Keratinocyte (primary cell): Measurements from ENCODE around the gene CPED1. TPM values are rescaled to one million over a fixed set of nuclear protein-coding genes. Genes with fewer than 3 reads are reported as not detected.

Experiments used
- DNase-seq: peaks from one replicate; pipeline ENCODE4 v3.0.0-alpha.2; 2011; ENCODE audit warnings: low read depth, missing footprints, low spot score
- FAIRE-seq: peaks from 2 replicates; lab custom pipeline; 2011; peaks lifted over from hg19 to GRCh38; lab: Jason Lieb, UNC
- H2AFZ ChIP-seq: 2 replicates; pipeline ENCODE4 v1.6.0; 2012; ENCODE audit warnings: low read length, control low read depth, inconsistent platforms; ENCODE audit not compliant: control insufficient read depth
- H3K27ac ChIP-seq: 2 replicates; pipeline ENCODE4 v1.5.1; 2011; ENCODE audit warnings: low read length; ENCODE audit not compliant: control insufficient read depth, insufficient read depth
- H3K27me3 ChIP-seq: 3 replicates; pipeline ENCODE4 v1.6.0; 2011; ENCODE audit warnings: low read length; ENCODE audit not compliant: control insufficient read depth, insufficient read depth; ENCODE audit errors: extremely low read depth
- H3K36me3 ChIP-seq, 2 experiments: 2 replicates in 1 of 2; 3 replicates in 1 of 2; pipeline ENCODE4 v1.5.1; 2011; ENCODE audit warnings: low read length in 2 of 2, mild to moderate bottlenecking in 1 of 2; ENCODE audit not compliant: control insufficient read depth in 2 of 2, insufficient read depth in 2 of 2; ENCODE audit errors: extremely low read depth in 1 of 2
- H3K4me1 ChIP-seq: 3 replicates; pipeline ENCODE4 v1.5.1; 2011; ENCODE audit warnings: low read length; ENCODE audit not compliant: control insufficient read depth, insufficient read depth; ENCODE audit errors: extremely low read depth
- H3K4me2 ChIP-seq: 3 replicates; pipeline ENCODE4 v1.6.0; 2011; ENCODE audit warnings: low read depth, low read length; ENCODE audit not compliant: control insufficient read depth, insufficient read depth; ENCODE audit errors: extremely low read depth
- H3K4me3 ChIP-seq, 3 experiments: fragments of 200-600 bp in 1 of 3; sonication (generic) in 1 of 3; 2 replicates in 2 of 3; 3 replicates in 1 of 3; pipeline ENCODE4 v1.5.1; 2011 to 2016; ENCODE audit warnings: low read length in 3 of 3, mild to moderate bottlenecking in 3 of 3, control low read depth in 2 of 3, inconsistent platforms in 1 of 3, low read depth in 1 of 3, mixed read lengths in 1 of 3, mixed run types in 1 of 3, moderate library complexity in 1 of 3; ENCODE audit not compliant: control insufficient read depth in 2 of 3, insufficient read depth in 2 of 3; ENCODE audit errors: extremely low read depth in 1 of 3
- H3K79me2 ChIP-seq: 2 replicates; pipeline ENCODE4 v1.6.0; 2012; ENCODE audit warnings: low read length; ENCODE audit not compliant: control insufficient read depth, insufficient read depth
- H3K9ac ChIP-seq: 3 replicates; pipeline ENCODE4 v1.6.0; 2011; ENCODE audit warnings: low read length; ENCODE audit not compliant: control insufficient read depth, insufficient read depth; ENCODE audit errors: extremely low read depth
- H3K9me1 ChIP-seq: 3 replicates; pipeline ENCODE4 v1.6.0; 2011; ENCODE audit warnings: low read length; ENCODE audit not compliant: control insufficient read depth, insufficient read depth; ENCODE audit errors: extremely low read depth
- H3K9me3 ChIP-seq: 2 replicates; pipeline ENCODE4 v1.5.1; 2012; ENCODE audit warnings: low read depth, low read length; ENCODE audit not compliant: control insufficient read depth
- H4K20me1 ChIP-seq: 3 replicates; pipeline ENCODE4 v1.6.0; 2011; ENCODE audit warnings: low read length; ENCODE audit not compliant: control insufficient read depth, insufficient read depth; ENCODE audit errors: extremely low read depth
- CTCF ChIP-seq, 3 experiments: IDR thresholded peaks in 1 of 3; conservative IDR thresholded peaks in 1 of 3; optimal IDR thresholded peaks in 1 of 3; 2 replicates in 2 of 3; 3 replicates in 1 of 3; pipeline versions ENCODE3 to v1.5.1; 2011; ENCODE audit warnings: low read length in 3 of 3, mild to moderate bottlenecking in 3 of 3, moderate library complexity in 2 of 3, control low read depth in 1 of 3, inconsistent platforms in 1 of 3; ENCODE audit not compliant: insufficient read depth in 2 of 3; ENCODE audit errors: extremely low read depth in 1 of 3
- EZH2 ChIP-seq: IDR thresholded peaks from one replicate; pipeline ENCODE4 v1.6.1; 2012; ENCODE audit warnings: inconsistent platforms, mild to moderate bottlenecking, low read length, moderate library complexity
- dilution Hi-C: fragments of 300-500 bp; cut with MboI; formaldehyde crosslinking; loops from one replicate; pipeline ENCODE4 v1.7.0; 2020; ENCODE audit warnings: low sequenced_read_pairs; ENCODE audit not compliant: extremely low pct_ligation_motif_present
- polyA plus RNA-seq, 5 experiments: library from polyadenylated mRNA; depleted of rRNA in 3 of 5; stranded (reverse) in 3 of 5; stranded (forward) in 1 of 5; unstranded in 1 of 5; fragments of >200 nt; gene quantifications; 1 replicate in 1 of 5; 2 replicates in 3 of 5; 3 replicates in 1 of 5; pipeline versions ENCODE4 v1.2.1 to v1.2.3, GENCODE V29; 2011 to 2012; ENCODE audit warnings: missing spikeins in 2 of 5, low read depth in 1 of 5, low replicate concordance in 1 of 5

Gene CPED1
- polyA plus RNA-seq, 1 donor (not counting 4 experiments of a cell fraction or from before 2014, with no cell fraction given) = 0.62 TPM

- Histone ChIP-seq H3K79me2 (no peaks in the 10 kb centered on the region), H4K20me1 (no peaks in the 10 kb centered on the region), H3K9me3 (no peaks in the 10 kb centered on the region), H3K4me3 (no peak overlapping the region), H3K9ac (no peak overlapping the region), H3K36me3 (no peaks in the 10 kb centered on the region), H3K9me1 (no peaks in the 10 kb centered on the region), H2AFZ (no peak overlapping the region), H3K27me3 (no peaks in the 10 kb centered on the region), H3K4me1 (no peaks in the 10 kb centered on the region), H3K27ac (no peak overlapping the region), H3K4me2 (no peak overlapping the region)
- no peak for FAIRE-seq
- dilution Hi-C loops = no loop called here
- TF ChIP-seq EZH2 = no peak
- no peak for TF ChIP-seq CTCF (optimal IDR thresholded peaks at IDR 0.05 in 1 of 3, IDR thresholded peaks at IDR 0.05 in 1 of 3, conservative IDR thresholded peaks at IDR 0.05 in 1 of 3; ENCODE audit: extremely low read depth in 1 of 3, insufficient read depth in 2 of 3, low read length in 3 of 3)
- no peak for DNase-seq
These were observed 277.9 kb downstream of the CPED1 start for GRCh38 chr7:121266307-121266894.

DNA sequence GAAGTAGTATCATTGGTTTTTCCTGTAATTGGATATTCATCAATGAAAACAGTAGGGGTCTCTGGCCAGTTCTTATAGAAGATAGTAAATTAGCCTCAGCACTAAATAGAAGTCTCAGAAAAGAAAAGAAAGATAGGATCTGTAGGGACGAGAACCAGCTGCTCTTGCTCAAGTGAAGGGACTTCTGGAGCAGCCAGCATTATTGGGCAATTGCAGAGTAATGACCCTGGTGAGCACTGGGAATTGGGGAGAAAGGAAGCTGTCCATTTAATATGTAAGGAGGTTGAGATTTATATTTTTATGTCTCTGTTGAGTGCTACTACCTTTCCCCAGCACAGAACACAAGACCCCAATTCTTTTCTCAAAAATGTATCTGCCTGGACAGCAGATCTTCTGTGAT is 279.1 kb downstream of the CPED1 start:
- no peaks in the 10 kb centered on the region for H3K27me3 ChIP-seq
- H3K27ac ChIP-seq = no peak overlapping the region
- H3K4me3 ChIP-seq = no peak overlapping the region
- H3K36me3 ChIP-seq = no peaks in the 10 kb centered on the region
- no peak overlapping the region for H3K4me2 ChIP-seq
- no peaks in the 10 kb centered on the region for H3K79me2 ChIP-seq
- no peaks in the 10 kb centered on the region for H3K4me1 ChIP-seq
- no peak for FAIRE-seq
- no peak overlapping the region for H3K9ac ChIP-seq
- dilution Hi-C loops = no loop called here
- no peak for DNase-seq
- H2AFZ ChIP-seq = no peak overlapping the region
- no peaks in the 10 kb centered on the region for H3K9me1 ChIP-seq
- no peaks in the 10 kb centered on the region for H3K9me3 ChIP-seq
- no peaks in the 10 kb centered on the region for H4K20me1 ChIP-seq
- no peak for TF ChIP-seq EZH2
- no peak for TF ChIP-seq CTCF (optimal IDR thresholded peaks at IDR 0.05 in 1 of 3, IDR thresholded peaks at IDR 0.05 in 1 of 3, conservative IDR thresholded peaks at IDR 0.05 in 1 of 3; ENCODE audit: extremely low read depth in 1 of 3, insufficient read depth in 2 of 3, low read length in 3 of 3)
